GM18858 (cell line): ENCODE results near the gene MFAP4.

Experiments
- ATAC-seq: cut with Tn5 transposase; IDR thresholded peaks from one replicate; pipeline ENCODE4 v1.9.1; 2021; ENCODE audit not compliant: unreplicated experiment

Gene MFAP4

GRCh38 chr17:19371259-19372010, 15.6 kb downstream of the MFAP4 start:
- no peak for ATAC-seq

GRCh38 chr17:19370493-19370960, 16.5 kb downstream of the MFAP4 start:
- no peak for ATAC-seq

GRCh38 chr17:19369846-19370492, 17.0 kb downstream of the MFAP4 start:
- no peak for ATAC-seq

GRCh38 chr17:19369107-19369778, 17.7 kb downstream of the MFAP4 start:
- ATAC-seq: no peak

GRCh38 chr17:19368229-19368628, 18.8 kb downstream of the MFAP4 start:
- no peak for ATAC-seq

- no peak for ATAC-seq
These were observed 20.4 kb downstream of the MFAP4 start for GRCh38 chr17:19366637-19366972.

GRCh38 chr17:19365833-19366636, 21.0 kb downstream of the MFAP4 start:
- ATAC-seq: no peak

GRCh38 chr17:19365499-19365817, 21.5 kb downstream of the MFAP4 start:
- ATAC-seq: no peak

- ATAC-seq: no peak
These were observed 22.1 kb downstream of the MFAP4 start for GRCh38 chr17:19364699-19365498.

- no peak for ATAC-seq
These were observed 23.4 kb downstream of the MFAP4 start for GRCh38 chr17:19363460-19364035.

- no peak for ATAC-seq
These were observed 23.9 kb downstream of the MFAP4 start for GRCh38 chr17:19363114-19363438.

- peak; percentile 60 for ATAC-seq
These were observed 24.5 kb downstream of the MFAP4 start, which contains the start of gene B9D1 for GRCh38 chr17:19362277-19363113. B9D1 (minus strand) TSS chr17:19362723; CDS start chr17:19362569, 154 bp downstream.

GRCh38 chr17:19361944-19362276, 25.1 kb downstream of the MFAP4 start:
- no peak for ATAC-seq

GRCh38 chr17:19361326-19361725, 25.7 kb downstream of the MFAP4 start:
- no peak for ATAC-seq

- no peak for ATAC-seq
These were observed 26.2 kb downstream of the MFAP4 start for GRCh38 chr17:19360772-19361171.

- no peak for ATAC-seq
These were observed 27.1 kb downstream of the MFAP4 start for GRCh38 chr17:19359856-19360255.

GRCh38 chr17:19359151-19359550, 27.8 kb downstream of the MFAP4 start:
- ATAC-seq: no peak

GRCh38 chr17:19357761-19358160, 29.2 kb downstream of the MFAP4 start:
- no peak for ATAC-seq

- ATAC-seq: no peak
These were observed 29.6 kb downstream of the MFAP4 start for GRCh38 chr17:19357351-19357750.

GRCh38 chr17:19354748-19355147, 32.2 kb downstream of the MFAP4 start:
- ATAC-seq: no peak
